ENCODE measurements around the gene C16orf92.

The C16orf92 gene

GRCh38 chr16:29989111-29989858, 33.7 kb upstream of the C16orf92 start:
- DNase-seq (ENCODE audit: low read depth) = no peak

GRCh38 chr16:29990034-29990433, 33.0 kb upstream of the C16orf92 start:
- DNase-seq (ENCODE audit: low read depth) = no peak

- DNase-seq (ENCODE audit: low read depth) = no peak
Measured at GRCh38 chr16:29990883-29991570, 32.0 kb upstream of the C16orf92 start.

GRCh38 chr16:29991571-29991904, 31.5 kb upstream of the C16orf92 start:
- no peak for DNase-seq (ENCODE audit: low read depth)

- DNase-seq (ENCODE audit: low read depth) = no peak
Measured at GRCh38 chr16:29992344-29992967, 30.5 kb upstream of the C16orf92 start.

GRCh38 chr16:29993191-29993902, 29.7 kb upstream of the C16orf92 start:
- DNase-seq (ENCODE audit: low read depth) = no peak

- DNase-seq (ENCODE audit: low read depth) = no peak
Measured at GRCh38 chr16:29993903-29994599, 28.9 kb upstream of the C16orf92 start.

GRCh38 chr16:29994600-29995323, 28.2 kb upstream of the C16orf92 start:
- peak; percentile 42 for DNase-seq (ENCODE audit: low read depth)

- peak; percentile 68 for DNase-seq (ENCODE audit: low read depth)
Measured at GRCh38 chr16:29995324-29995910, 27.6 kb upstream of the C16orf92 start, which contains the start of gene HIRIP3. HIRIP3 (minus strand) TSS chr16:29995617; CDS start chr16:29995605, 12 bp downstream.

GRCh38 chr16:29995911-29996765, 26.9 kb upstream of the C16orf92 start, which contains the start of gene INO80E:
INO80E (plus strand) TSS chr16:29996241; CDS start chr16:29996311, 70 bp downstream.
- DNase-seq (ENCODE audit: low read depth) = peak; percentile 99

- no peak for DNase-seq (ENCODE audit: low read depth)
Measured at GRCh38 chr16:29996766-29997250, 26.2 kb upstream of the C16orf92 start.

- DNase-seq (ENCODE audit: low read depth) = no peak
Measured at GRCh38 chr16:29999605-30000004, 23.4 kb upstream of the C16orf92 start.

- no peak for DNase-seq (ENCODE audit: low read depth)
Measured at GRCh38 chr16:30000735-30001631, 22.0 kb upstream of the C16orf92 start.

- no peak for DNase-seq (ENCODE audit: low read depth)
Measured at GRCh38 chr16:30002614-30003346, 20.2 kb upstream of the C16orf92 start.

GRCh38 chr16:30003670-30004423, 19.2 kb upstream of the C16orf92 start:
- DNase-seq (ENCODE audit: low read depth) = no peak

GRCh38 chr16:30004424-30004776, 18.6 kb upstream of the C16orf92 start:
- DNase-seq (ENCODE audit: low read depth) = no peak

- no peak for DNase-seq (ENCODE audit: low read depth)
Measured at GRCh38 chr16:30004811-30005242, 18.2 kb upstream of the C16orf92 start.
